Uterus (tissue), 4 donors: ENCODE data around the gene TLR2. TPM values are rescaled to one million over a fixed set of nuclear protein-coding genes. Genes with fewer than 3 reads are reported as not detected.

Experiments
- DNase-seq, 2 donors: peaks; one replicate each; pipeline ENCODE4 v3.0.0-alpha.2; 2019 to 2020
- H3K27ac ChIP-seq, 2 donors: fragments of 200-600 bp; sonication (generic); 1 replicate in 1 of 2; 2 replicates in 1 of 2; pipeline ENCODE4 v1.5.1; 2016 to 2018
- H3K27me3 ChIP-seq, 2 donors: fragments of 200-600 bp; sonication (generic); one replicate each; pipeline ENCODE4 v1.5.1; 2018 to 2019; ENCODE audit warnings: control low read depth in 1 of 2
- H3K36me3 ChIP-seq, 2 donors: fragments of 200-600 bp; sonication (generic); one replicate each; pipeline ENCODE4 v1.5.1; 2019; ENCODE audit warnings: control low read depth in 1 of 2
- H3K4me1 ChIP-seq, 2 donors: fragments of 200-600 bp; sonication (generic); one replicate each; pipeline ENCODE4 v1.5.1; 2018 to 2019; ENCODE audit warnings: control low read depth in 1 of 2
- H3K4me3 ChIP-seq, 2 donors: fragments of 200-600 bp; sonication (generic); 1 replicate in 1 of 2; 2 replicates in 1 of 2; pipeline ENCODE4 v1.5.1; 2018 to 2019; ENCODE audit warnings: mild to moderate bottlenecking in 1 of 2
- H3K9me3 ChIP-seq, 2 donors: fragments of 200-600 bp; sonication (generic); one replicate each; pipeline ENCODE4 v1.5.1; 2019; ENCODE audit warnings: control low read depth in 1 of 2
- POLR2A ChIP-seq, 2 donors: fragments of 450-650 bp; IDR thresholded peaks; one replicate each; pipeline ENCODE4 v1.6.1; 2016; ENCODE audit warnings: antibody characterized with exemption in 2 of 2, mild to moderate bottlenecking in 1 of 2, moderate library complexity in 1 of 2
- intact Hi-C: fragments of 100-400 bp; cut with DNase I; formaldehyde crosslinking; loops from one replicate; pipeline ENCODE4 v1.15.1; 2023; ENCODE audit warnings: low total_unique reads
- total RNA-seq, 4 donors: library from RNA; depleted of rRNA in 3 of 4; stranded (reverse); fragments of >200 nt in 3 of 4; gene quantifications; one replicate each; pipeline versions ENCODE4 v1.1.0 to v1.2.4, GENCODE V29; 2014 to 2023
- TF ChIP-seq, protein P1 (sequence below), 4 experiments: fragments of 200-600 bp in 2 of 4; fragments of 450-650 bp in 2 of 4; sonication (generic) in 2 of 4; IDR thresholded peaks; one replicate each; pipeline ENCODE4 v1.5.1; 2016 to 2019; ENCODE audit warnings: antibody characterized with exemption in 4 of 4, mild to moderate bottlenecking in 2 of 4, moderate library complexity in 1 of 4
- donor health status: DM: yes; HTN: yes; CAD: no.

TLR2 gene
- total RNA-seq, 4 donors from 2014 or later, result 1.3 to 19.1 (median 9.9) TPM

- DNase-seq, result no peak
- intact Hi-C loops, result no loop called here
- Histone ChIP-seq H3K27me3 (no peaks in the 10 kb centered on the region), H3K27ac (no peak overlapping the region), H3K4me1 (no peaks in the 10 kb centered on the region), H3K36me3 (no peaks in the 10 kb centered on the region), H3K4me3 (no peak overlapping the region), H3K9me3 (no peaks in the 10 kb centered on the region)
- no peak for TF ChIP-seq POLR2A (IDR thresholded peaks at IDR 0.05)
- TF ChIP-seq, protein P1, sequence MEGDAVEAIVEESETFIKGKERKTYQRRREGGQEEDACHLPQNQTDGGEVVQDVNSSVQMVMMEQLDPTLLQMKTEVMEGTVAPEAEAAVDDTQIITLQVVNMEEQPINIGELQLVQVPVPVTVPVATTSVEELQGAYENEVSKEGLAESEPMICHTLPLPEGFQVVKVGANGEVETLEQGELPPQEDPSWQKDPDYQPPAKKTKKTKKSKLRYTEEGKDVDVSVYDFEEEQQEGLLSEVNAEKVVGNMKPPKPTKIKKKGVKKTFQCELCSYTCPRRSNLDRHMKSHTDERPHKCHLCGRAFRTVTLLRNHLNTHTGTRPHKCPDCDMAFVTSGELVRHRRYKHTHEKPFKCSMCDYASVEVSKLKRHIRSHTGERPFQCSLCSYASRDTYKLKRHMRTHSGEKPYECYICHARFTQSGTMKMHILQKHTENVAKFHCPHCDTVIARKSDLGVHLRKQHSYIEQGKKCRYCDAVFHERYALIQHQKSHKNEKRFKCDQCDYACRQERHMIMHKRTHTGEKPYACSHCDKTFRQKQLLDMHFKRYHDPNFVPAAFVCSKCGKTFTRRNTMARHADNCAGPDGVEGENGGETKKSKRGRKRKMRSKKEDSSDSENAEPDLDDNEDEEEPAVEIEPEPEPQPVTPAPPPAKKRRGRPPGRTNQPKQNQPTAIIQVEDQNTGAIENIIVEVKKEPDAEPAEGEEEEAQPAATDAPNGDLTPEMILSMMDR (IDR thresholded peaks at IDR 0.05), result no peak
Observed at GRCh38 chr4:153638999-153639398, 45.1 kb upstream of the TLR2 start.

- H3K9me3 ChIP-seq, result no peaks in the 10 kb centered on the region
- no peak overlapping the region for H3K27ac ChIP-seq
- no peaks in the 10 kb centered on the region for H3K36me3 ChIP-seq
- H3K4me3 ChIP-seq, result no peak overlapping the region
- no peaks in the 10 kb centered on the region for H3K4me1 ChIP-seq
- DNase-seq, result no peak
- TF ChIP-seq POLR2A (IDR thresholded peaks at IDR 0.05), result no peak
- TF ChIP-seq, protein P1 (IDR thresholded peaks at IDR 0.05), result no peak
- no peaks in the 10 kb centered on the region for H3K27me3 ChIP-seq
- intact Hi-C loops, result no loop called here
Observed at GRCh38 chr4:153639833-153640802, 44.0 kb upstream of the TLR2 start.

DNA sequence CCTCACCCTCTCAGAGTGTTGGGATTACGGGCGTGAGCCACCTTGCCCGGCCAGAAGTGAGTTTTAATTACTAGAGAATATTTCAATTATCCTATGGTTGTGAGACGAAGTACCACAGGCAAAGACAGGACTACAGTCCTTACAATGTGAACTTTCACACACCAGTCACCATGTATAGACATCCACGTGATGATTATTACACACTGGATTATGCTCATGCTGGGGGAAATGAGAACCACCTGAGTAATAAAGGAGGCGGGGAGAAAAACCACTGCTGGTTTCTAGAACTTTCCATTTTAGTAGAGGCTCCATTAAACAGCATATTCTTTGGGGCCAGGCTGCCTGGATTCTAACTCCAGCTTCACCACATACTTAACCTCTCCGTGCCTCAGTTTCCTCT lies 42.5 kb upstream of the TLR2 start:
- H3K27ac ChIP-seq, result no peak overlapping the region

DNA sequence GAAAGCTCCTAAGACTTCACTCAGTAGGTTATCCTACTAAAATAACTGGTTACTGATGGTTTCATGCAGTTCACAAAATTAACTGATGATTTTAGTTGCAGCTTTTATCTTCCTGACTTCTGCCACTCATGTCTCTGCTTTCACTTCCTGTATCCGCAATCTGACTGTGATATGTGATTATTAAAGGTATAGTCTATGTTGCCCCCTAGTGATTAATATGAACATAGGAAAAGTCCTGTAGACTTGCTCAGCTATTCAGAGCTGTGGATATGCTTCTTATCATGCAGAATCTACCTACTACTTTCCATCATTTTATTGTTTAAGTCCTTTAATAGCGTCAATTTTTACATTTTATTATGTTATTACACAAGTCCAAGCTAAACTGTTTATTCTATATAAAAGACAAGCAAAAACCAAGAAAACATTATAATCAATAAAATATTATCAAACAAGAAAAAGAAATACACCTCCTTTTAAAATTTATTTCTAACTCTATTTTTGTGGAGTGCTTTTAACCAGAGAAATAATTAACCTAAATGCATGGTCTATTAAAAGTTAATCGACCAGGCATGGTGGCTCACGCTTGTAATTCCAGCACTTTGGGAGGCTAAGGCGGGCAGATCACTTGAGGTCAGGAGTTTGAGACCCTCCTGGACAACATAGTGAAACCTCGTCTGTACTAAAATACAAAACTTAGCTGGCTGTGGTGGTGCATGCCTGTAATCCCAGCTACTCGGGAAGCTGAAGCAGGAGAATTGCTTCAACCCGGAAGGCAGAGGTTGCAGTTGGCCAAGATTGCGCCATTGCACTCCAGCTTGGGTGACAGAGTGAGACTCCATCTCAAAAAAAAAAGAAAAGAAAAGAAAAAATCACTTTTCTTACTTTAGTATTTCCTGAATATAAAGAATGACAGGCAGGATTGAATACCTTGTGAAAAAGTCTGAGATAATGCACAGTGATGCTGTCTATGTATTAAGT lies 40.4 kb upstream of the TLR2 start:
- TF ChIP-seq POLR2A (IDR thresholded peaks at IDR 0.05), result no peak
- TF ChIP-seq, protein P1 (IDR thresholded peaks at IDR 0.05), result peak in 3 of 4 experiments; percentile 20 to 39 (median 23)
- DNase-seq, result no peak
- intact Hi-C loops, result no loop called here
- Histone ChIP-seq H3K9me3 (no peaks in the 10 kb centered on the region), H3K27ac (no peak overlapping the region), H3K27me3 (no peaks in the 10 kb centered on the region), H3K4me1 (no peaks in the 10 kb centered on the region), H3K4me3 (no peak overlapping the region), H3K36me3 (no peaks in the 10 kb centered on the region)

More for the DNA sequence above, 42.5 kb upstream of the TLR2 start:
- no peaks in the 10 kb centered on the region for H3K9me3 ChIP-seq
- no peaks in the 10 kb centered on the region for H3K27me3 ChIP-seq
- intact Hi-C loops, result no loop called here
- H3K4me3 ChIP-seq, result no peak overlapping the region
- no peak for DNase-seq
- no peak for TF ChIP-seq POLR2A (IDR thresholded peaks at IDR 0.05)
- TF ChIP-seq, protein P1 (IDR thresholded peaks at IDR 0.05), result no peak
- H3K36me3 ChIP-seq, result no peaks in the 10 kb centered on the region
- H3K4me1 ChIP-seq, result no peaks in the 10 kb centered on the region
